NCI-H526 (cell line): ENCODE data around the gene NT5DC1.

ENCODE experiments used
- DNase-seq, 2 experiments: peaks; one replicate each; lab custom pipeline; 2025; lab: John Stamatoyannopoulos, UW

NT5DC1 gene

DNA sequence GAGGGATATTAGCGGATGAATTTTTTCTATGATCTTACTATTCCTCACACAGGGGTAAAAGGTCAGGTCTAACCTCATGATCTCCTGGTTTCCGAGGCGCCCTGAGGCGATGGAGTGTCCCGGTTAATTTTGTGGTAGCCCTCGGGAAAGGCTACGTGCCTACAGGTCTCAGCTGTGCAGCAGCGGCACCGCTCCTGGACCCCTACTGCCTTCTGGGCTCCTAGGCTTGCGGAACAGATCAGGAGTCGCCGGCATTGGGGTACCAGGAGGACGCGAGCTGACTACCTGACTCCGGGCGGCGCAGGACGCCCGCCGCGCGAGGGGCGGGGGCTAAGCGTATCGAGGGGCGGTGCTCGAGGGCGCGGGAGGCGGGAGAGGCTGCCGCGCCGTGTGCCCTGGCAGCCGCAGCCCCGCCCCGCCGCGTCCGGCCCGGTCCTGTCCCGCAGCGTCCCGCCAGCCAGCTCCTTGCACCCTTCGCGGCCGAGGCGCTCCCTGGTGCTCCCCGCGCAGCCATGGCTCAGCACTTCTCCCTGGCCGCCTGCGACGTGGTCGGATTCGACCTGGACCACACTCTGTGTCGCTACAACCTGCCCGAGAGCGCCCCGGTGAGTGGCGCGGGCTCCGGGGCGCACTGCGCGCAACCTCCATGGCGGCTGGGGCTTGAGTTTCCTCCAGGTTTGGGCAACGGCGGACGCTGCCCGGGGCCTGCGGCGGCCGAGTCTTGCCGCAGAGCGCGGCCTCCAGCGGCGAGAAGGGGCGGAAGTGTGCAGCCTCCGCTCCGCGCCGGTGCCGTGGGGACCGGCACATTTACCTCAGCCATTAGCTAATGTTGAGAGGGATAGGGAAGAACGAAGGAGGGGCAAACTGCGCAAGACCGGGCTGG lies at the start of gene NT5DC1:
NT5DC1 (plus strand) TSS at position 435 of the 883 bp plus-strand sequence; CDS start at position 513, 78 bp downstream.
- DNase-seq = peak; percentile 69 to 92

DNA sequence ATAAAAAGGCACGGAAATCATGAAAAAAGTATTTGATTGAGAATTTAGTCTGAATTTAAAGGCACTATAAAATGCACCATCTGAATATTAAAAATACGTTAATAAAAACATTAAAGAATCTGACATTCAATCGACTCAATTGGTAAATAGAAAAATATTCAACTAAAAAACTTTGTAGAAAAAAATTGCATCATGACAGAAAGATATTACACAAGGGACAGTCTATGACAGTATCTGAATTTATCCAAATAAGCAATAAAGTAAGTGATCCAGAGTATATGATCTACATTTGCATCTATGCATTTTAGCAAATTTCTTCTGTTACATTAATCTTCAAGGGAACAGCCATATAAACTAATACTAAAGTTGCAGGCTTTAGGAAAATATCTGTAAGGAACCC lies 49.4 kb upstream of the NT5DC1 start:
- peak in 1 of 2 experiments; percentile 7 for DNase-seq

DNA sequence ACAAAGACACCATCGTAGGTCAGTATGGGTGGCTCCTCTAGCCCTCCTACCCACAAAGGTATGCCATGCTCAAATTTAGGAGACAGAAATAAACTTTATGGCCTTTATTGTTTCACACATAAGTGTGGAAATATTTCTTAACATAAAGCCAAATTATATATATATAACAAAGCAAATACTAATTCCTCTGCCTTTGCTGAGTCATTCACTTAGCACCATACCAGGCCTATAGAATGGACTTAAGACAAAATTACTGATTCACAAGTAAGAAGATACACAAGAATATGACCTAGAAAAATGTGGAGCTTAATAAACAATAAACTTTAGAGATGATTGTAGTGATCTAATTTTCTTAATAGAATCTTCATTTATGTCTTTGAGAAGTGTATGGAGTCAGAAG lies 45.1 kb upstream of the NT5DC1 start:
- no peak for DNase-seq

DNA sequence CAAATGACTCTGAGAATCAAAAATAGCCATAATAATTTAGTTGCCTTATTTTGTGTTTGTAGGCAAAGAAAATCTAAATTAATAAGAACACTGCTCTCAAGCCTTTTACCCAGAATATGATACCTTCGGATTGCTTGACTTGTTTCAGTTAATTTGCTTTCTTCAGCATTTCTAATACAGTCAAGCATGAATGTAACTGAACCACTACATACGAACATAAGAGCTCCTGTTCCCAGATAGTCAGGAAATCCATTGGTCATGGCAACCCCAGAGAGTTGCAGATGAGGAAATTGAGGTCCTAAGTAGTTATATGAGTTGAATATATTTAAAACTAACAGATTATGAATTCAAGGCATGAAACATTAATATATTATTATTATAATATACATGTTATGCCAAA lies 42.9 kb upstream of the NT5DC1 start:
- no peak for DNase-seq

DNA sequence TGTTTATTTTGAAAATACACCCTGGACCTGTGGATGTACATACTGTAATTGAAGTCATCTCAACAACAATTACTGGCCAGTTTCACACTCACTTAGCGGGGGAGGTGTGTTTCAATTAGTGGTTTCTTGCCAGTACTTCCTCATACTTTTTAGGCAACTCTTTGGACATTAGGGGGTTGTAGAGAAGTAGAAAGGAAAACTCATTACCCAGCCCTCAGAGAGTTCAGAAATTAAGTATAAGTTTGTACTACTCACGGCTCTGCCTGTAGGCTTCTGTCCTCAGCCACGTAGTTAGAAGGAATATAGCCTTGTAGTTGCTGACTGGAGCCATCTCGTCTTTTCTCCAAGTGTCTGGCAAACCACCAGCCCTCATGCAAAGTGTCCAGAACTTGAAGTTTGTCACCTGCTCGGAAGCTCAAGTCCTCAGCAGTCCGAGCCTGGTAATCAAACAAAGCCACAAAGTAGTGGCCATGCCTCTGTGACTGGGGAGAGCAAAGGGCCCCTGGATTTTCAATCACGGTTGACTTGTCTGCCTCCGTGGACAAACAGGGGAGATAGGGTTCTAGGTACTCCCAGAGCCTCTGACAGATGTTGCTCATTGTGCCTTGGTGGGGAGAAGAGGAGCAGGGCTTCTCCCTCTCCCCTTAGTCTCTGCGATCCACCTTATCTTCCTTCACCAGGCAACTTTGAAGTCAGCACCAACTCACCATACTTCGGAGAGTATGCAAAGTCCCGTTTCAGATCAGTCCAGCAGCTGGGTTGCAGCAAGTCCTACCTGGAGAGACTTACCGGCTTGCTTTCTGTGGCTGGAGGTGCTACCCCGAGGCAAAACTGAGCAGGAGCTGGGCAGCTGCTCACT lies 40.7 kb upstream of the NT5DC1 start:
- peak; percentile 2 to 55 for DNase-seq

DNA sequence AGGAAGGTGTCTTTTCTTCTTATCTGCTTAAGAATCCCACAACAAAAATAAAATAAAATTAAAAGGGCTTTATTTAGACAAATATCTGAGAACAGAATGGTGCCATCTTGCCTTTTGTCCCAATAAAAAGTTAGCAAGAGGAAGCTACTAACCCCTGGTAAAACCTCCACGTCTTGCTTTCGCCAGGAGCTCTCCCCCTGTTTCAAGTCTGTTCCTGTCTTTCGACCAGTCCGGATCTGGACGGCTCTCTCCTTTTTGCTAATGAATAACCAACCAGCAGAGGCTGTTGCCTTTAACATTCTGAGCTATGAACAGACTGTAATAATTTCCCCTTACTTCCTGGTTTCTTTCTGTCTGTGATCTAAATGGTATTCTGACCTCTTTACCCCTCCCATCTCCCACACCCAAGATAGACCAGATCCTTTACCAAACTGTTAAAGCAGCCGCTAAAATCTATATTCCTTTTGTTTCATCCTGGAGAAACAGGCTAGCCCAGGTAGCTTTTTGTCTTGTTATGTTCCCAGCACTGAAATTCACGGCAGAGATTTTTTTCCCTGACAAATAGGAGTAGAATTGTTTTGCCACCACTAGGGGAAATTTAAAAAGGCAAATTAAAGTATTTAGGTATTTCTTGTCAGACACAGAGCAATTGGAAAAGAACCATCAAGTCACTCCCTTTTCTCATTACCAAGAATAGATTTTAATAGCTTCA lies 39.9 kb upstream of the NT5DC1 start, which contains the start of gene FRK:
FRK (minus strand) TSS at position 320 of the 712 bp plus-strand sequence. CDS start 580 bp downstream, outside the sequence.
- peak; percentile 34 to 48 for DNase-seq

DNA sequence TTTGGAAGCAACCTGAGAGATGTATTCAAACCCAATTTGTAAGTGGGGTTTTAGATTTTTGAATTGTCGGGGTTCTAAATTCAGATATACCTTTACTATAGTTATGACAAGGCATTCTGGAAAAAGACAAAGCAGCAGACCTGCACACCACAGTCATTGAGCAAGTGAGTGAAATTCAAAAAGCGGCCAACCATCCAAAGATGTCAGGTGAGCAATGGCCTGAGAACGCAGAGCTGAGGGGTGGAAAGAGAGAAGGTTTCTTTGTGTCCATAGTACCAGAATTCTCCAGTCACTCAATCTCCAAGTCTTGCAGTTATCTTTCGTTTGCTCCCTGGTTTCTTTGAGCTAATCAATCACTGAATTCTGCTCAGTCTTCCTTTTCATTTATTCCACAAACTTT lies 38.2 kb upstream of the NT5DC1 start:
- no peak for DNase-seq

DNA sequence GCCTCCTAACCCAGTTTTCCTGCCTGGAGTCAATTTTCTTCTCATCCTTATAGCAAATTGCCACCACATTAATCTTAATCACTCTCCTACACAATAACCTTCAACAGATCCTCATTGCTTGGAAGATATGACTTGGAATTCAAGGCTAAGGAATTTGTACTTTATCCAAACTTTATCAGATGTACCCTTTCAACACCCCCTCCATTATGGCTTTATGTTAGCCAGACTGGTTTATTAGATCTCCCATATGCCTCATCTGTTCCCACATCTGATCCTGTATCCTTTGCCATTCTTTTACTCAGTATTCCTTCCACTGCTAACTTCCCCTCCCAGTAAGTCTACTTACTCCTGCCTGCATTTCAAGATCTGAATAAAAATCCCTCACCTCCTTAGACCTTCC lies 36.0 kb upstream of the NT5DC1 start:
- DNase-seq = no peak

DNA sequence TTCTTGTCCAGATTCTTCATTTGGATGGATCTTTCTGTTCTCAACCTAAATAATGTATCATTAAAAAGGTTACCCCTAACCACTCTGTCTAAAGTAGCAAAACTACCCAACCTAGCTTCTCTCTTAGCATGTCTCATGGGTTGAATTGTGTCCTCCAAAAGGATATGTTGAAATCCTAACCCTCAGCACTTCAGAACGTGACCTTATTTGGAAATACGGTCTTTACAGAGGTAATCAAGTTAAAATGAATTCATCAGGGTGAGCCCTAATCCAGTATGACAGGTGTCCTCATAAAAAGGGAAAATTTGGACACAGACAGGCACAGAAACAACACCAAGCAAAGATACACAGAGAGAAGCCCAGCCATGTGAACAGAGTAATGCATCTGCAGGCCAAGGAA lies 33.9 kb upstream of the NT5DC1 start:
- DNase-seq = no peak

DNA sequence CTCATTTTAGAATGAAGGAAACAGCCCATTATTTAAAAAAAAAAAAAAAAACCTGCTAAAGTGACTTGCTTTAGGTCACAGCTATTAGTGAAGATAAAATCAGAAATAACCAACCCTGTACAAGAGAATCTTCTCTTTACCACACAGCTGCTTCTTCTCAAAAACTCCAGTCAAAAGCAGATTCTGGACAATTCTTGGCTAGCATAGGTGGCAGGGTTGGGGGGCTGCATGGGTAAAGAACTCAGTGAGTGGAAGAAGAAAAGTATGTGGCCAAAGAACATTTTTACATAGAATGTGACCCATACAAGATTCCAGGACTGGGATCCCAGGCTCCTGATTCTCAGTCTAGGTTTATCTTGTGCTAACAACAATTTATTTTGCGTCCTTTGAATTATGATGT lies 30.6 kb upstream of the NT5DC1 start:
- no peak for DNase-seq

DNA sequence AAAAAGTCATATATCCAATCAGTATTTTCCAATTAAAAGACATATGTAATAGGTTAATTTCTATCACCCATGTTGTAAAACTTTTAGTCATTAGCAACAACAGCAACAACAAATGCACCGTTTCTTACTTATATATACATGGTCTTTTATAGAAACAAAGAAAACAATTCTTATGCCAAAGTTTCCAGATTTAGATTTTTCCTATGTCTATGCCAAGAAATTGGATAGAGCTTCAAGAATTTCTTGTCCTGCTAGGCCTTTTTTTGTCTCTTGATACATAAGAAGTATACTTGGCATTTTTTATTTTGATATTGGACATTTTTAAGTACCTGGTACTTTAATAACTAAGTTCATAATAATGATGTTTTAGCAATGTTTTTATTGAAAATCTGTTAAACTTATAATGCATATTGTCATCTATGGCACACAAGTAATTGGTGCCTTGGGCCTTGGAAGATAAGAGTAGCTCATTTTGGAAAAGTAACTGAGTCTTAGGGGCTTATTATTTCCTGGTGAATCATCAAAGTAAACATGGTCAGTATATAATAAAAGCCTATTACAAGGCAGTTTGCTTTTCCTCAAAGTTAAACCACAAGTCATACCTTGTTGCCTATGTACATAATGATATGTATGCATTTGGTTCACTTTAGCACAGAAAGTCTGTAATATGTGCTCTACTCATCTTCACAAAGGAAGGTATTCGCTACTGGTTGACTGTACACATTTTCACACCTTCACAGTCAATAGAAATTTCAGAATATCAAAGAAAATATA lies 29.9 kb upstream of the NT5DC1 start:
- DNase-seq = no peak

DNA sequence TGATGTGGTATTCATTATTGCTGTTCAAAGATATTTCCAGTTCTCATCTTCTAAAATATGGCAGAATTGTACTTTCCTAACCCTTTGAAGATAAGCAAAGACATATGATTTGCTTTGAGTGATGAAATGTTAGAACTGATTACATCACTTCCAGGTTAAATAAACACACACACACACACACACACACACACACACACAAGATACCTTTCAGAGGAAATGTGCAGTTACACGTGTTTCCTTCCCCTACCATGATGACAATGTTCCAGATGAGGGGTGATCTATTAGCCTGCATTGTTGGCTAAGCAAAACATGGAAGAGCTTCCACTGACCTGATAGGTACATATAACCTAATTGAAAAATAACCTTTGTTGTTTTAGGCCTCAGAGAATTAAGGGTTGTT lies 28.3 kb upstream of the NT5DC1 start:
- no peak for DNase-seq

DNA sequence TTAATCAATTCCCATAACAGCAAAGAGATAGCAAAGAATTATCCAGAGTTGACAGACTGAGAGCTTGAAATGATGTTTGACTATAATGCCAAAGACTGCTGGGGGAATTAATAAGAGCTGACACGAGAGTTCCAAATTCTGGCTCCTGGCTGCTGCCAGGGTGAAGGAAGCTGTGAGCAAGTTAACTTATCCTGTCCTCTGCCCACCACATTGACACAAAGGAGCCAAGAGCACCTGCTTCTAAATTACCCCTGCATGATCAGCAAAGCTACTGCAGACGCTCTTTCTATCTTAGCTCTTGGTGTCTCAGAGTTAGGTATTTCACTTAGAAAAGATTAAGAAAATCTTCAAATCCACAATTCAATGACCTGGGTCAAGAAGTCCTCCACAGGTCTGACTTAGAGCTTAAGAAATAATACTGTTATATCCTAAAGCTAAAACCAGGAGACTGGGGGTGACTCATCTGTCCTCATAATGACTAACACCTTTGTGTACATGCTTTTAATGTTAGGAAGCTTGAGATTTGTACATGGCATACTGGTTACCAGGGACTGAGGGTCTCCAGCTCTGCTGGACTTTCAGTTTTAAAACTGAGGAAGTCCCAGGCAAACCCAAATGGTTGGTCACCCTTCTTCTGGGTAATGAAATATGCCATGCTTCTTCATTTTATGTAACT lies 26.8 kb upstream of the NT5DC1 start:
- DNase-seq = no peak

DNA sequence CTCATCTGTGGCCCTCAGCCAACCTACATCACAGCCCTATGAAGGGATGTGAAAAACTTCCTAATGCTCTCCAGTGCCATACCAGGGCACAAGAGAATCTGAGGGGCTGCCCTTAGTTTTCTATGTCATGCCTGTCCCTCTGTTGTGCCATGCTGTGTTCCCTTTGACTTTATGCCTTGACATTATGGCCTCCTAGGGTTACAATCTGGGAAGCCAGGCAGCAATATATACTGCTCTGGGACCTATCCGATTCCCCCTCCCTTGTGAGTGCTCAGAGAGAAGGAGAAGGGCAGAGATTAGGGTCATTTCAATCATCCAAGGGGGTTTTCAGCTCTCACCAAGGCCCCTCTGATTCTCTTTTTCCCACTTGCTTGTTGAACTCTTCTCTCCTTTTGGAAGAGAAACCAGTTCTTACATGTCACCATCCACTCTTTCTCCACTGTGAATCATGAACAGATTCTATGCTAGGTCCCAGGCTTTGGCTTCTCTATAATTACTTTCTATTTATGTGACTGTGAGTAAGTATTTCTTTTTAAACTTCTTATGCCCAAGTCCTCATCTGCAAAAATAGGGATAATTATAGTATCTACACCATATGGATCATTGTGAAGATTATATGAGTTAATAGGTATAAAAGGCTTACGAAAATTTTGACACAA lies 25.8 kb upstream of the NT5DC1 start:
- DNase-seq = no peak

DNA sequence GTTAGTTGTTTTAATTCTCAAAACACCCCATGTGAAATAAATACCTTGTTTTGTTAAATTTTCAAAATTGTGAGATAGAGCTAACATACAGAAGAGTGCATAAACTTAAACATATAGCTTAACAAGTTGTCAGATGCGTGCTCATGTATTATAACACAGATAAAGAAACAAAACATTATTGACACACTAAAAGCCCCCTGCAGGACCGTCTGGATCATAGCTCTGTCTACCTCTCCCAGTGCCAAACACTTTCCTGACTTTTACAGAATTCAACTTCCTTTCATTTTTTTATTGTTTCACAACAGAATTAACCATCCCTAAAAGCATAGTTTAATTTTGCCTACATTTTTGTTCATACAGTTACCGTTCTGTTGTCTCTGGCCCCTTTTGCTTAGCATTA lies 22.1 kb upstream of the NT5DC1 start:
- no peak for DNase-seq

DNA sequence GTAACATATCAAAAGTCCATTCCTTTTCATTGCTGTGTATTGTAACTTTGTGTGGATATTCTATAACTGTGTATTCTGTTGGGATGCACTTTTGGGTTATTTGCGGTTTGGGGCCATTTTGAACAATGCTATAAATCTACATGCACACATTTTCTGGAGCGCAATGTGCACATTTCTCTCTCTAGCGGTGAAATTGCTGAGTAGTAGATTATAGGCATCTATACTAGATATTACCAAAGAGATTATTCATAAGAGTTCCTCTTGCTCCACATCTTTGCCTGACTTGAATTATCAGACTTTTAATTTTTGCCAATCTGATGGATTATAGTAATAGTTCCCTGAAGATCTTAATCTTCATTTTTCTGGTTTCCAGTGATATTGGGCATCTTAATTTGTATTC lies 21.7 kb upstream of the NT5DC1 start:
- DNase-seq = no peak

DNA sequence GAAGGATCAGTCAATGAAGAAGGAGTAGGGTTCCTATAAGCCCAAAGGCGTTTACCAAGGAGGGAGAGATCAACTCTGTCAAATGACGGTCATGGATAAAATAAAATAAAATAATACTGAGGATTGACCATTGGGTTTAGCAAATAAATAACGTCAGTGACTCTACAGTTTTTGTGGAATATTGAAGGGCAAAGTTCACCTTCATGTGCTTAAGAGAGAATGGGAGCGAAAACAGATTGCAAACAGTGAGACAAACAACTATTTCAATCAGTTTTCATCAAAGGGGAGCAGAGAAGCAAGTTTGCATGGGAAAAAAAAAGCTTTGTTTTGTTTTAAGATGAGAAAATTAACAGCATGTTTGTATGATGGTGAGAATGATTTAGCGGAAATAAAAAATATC lies 17.6 kb upstream of the NT5DC1 start:
- DNase-seq = no peak

DNA sequence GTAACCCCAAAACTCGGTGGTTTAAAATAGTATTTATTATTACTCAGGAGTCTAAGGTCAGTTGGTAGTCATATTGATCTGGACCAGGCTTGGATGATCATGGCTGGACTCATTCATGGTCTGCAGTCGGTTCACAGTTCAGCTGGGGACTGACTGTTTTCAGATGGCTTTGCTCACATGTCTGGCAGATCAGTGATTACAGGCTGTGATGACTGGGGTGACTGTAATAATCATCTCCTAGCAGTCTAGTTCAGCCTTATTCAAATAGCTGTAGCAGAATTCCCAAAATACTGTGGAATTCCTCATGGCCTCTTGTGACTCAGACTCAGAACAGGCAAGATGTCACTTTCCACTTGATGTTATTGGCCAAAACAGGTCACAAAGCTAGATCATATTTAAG lies 16.4 kb upstream of the NT5DC1 start:
- no peak for DNase-seq

DNA sequence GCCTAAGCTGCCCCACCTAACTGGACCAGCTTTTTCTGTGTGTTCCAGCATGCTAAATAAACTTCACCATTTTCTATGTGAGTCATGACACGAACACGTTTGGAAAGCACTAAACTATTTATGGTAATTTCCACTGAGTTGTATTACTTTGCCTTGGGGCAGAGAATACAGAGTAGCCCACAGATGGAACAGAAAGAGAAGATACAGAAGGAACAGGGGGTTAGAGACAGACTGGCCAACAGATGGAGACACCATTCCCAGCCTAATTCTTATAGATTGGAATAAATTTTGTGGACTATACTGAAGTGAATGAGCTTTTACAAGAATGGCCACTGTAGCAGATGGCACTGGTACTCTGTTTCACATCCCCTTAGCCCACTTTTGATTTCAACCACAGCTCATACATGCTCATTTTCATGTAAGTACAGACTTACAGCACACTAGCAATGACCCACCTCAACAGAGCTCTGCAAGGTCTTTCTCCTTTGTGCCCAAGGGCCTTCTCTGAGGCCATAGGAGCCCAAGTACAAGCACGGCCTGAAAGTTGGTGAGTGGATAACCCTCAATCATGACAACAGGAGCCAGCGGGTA lies 13.1 kb upstream of the NT5DC1 start:
- DNase-seq = no peak

DNA sequence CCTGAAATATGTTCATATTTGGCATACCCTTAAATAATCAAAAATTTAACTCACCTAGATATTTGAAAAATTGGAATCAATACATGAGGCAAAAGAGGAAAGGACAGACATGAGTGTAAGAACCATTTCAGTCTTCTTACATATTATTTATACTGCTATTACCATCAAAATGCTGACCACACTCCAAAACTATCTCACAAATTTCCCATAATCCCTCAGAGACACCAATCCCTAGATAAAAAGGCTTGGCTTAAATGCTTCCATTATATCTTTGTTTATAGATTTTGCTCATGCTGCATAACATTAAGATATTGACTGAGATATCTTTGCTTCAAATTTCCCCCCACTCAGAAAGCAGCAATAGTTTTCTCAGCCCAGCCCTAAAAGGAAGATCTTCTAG lies 11.7 kb upstream of the NT5DC1 start:
- no peak for DNase-seq
